Measurements from ENCODE around the gene SLC25A40.

DNA sequence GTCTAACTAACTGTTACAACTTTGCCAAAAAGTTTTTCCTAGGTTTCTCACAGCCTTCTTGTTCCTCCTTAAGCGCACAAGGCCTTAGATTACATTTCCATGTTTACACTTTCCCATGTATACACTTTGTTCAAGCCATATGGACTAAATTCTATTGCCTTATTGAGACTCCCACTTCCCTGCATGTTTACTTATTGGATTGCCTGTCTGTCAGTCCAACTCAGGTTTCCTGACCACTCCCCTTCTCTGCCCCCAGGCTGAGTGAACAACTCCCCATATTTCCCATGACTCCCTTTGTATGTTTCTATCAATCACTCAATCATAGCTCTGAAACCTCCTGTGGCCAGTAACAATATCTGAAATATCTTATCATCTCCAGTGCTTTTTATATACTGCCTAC is 43.0 kb downstream of the SLC25A40 start:
- TF ChIP-seq, protein P1, sequence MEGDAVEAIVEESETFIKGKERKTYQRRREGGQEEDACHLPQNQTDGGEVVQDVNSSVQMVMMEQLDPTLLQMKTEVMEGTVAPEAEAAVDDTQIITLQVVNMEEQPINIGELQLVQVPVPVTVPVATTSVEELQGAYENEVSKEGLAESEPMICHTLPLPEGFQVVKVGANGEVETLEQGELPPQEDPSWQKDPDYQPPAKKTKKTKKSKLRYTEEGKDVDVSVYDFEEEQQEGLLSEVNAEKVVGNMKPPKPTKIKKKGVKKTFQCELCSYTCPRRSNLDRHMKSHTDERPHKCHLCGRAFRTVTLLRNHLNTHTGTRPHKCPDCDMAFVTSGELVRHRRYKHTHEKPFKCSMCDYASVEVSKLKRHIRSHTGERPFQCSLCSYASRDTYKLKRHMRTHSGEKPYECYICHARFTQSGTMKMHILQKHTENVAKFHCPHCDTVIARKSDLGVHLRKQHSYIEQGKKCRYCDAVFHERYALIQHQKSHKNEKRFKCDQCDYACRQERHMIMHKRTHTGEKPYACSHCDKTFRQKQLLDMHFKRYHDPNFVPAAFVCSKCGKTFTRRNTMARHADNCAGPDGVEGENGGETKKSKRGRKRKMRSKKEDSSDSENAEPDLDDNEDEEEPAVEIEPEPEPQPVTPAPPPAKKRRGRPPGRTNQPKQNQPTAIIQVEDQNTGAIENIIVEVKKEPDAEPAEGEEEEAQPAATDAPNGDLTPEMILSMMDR (conservative IDR thresholded peaks at IDR 0.05; ENCODE audit: low read depth, low read length) = no peak
- TF ChIP-seq EZH2 (IDR thresholded peaks at IDR 0.05; ENCODE audit: borderline replicate concordance, low read depth, low read length, poor library complexity, severe bottlenecking) = no peak

Measured in A673 (cell line).